Adrenal gland (tissue), 12 donors: ENCODE results near the gene SEPTIN3. TPM values are rescaled to one million over a fixed set of nuclear protein-coding genes. Genes with fewer than 3 reads are reported as not detected.

Experiments
- DNase-seq, 7 donors: peaks; one replicate each; pipeline ENCODE4 v3.0.0-alpha.2; 2019 to 2020
- H3K27ac ChIP-seq, 5 donors: fragments of 200-600 bp; sonication (generic) in 4 of 5; 1 replicate in 3 of 5; 2 replicates in 2 of 5; pipeline versions ENCODE4 v1.5.1 to v1.8.0; 2016 to 2020; ENCODE audit warnings: mild to moderate bottlenecking in 1 of 5
- H3K27me3 ChIP-seq: fragments of 200-600 bp; 2 replicates; pipeline ENCODE4 v1.8.0; 2021
- H3K36me3 ChIP-seq, 2 donors: fragments of 200-600 bp; replicated peaks in 1 of 2; 1 replicate in 1 of 2; 2 replicates in 1 of 2; pipeline versions ENCODE4 v1.5.1 to v1.8.0; 2018 to 2022
- H3K4me1 ChIP-seq, 2 donors: fragments of 200-600 bp; replicated peaks in 1 of 2; 1 replicate in 1 of 2; 2 replicates in 1 of 2; pipeline versions ENCODE4 v1.5.1 to v1.8.0; 2018 to 2021
- H3K4me3 ChIP-seq, 4 donors: fragments of 200-600 bp; sonication (generic) in 3 of 4; one replicate each; pipeline ENCODE4 v1.5.1; 2016 to 2018
- H3K9me3 ChIP-seq, 3 donors: fragments of 200-600 bp; sonication (generic) in 1 of 3; replicated peaks in 1 of 3; 1 replicate in 2 of 3; 2 replicates in 1 of 3; pipeline versions ENCODE4 v1.5.1 to v1.8.0; 2016 to 2021
- POLR2A ChIP-seq, 2 donors: fragments of 450-650 bp; IDR thresholded peaks; one replicate each; pipeline ENCODE4 v1.6.1; 2017; ENCODE audit warnings: antibody characterized with exemption in 2 of 2, mild to moderate bottlenecking in 2 of 2, moderate library complexity in 1 of 2
- WGBS, 4 donors: extraction: QIAGEN DNeasy Blood & Tissue Kit in 2 of 4; methylation state at CpG; one replicate each; pipeline versions ENCODE4 v1.1.5 to v1.1.7; 2013 to 2017; 5-methylcytosine and 5-hydroxymethylcytosine counted together
- intact Hi-C, 2 donors: fragments of 100-400 bp; cut with DNase I; formaldehyde crosslinking; loops; one replicate each; pipeline versions ENCODE4 v1.14.1 to v1.15.0; 2022 to 2023
- polyA plus RNA-seq, 3 donors: library from polyadenylated mRNA; stranded (reverse); fragments of 200-250 nt in 2 of 3; fragments of 350-450 nt in 1 of 3; fragmentation: Illumina TruSeq in 1 of 3; extraction: RNeasy Lipid Tissue Mini Kit (QIAGEN cat#74804) in 1 of 3; gene quantifications; one replicate each; pipeline ENCODE4 v1.2.3, GENCODE V29; 2013 to 2014
- total RNA-seq, 9 donors: library from RNA; depleted of rRNA in 4 of 9; stranded (reverse); fragments of >200 nt in 4 of 9; fragments of 120-200 nt in 1 of 9; fragmentation: NEBNext Ultra II Directional in 1 of 9; extraction: Animal tissue kit (Norgen Biotek cat#: 25700) in 1 of 9; gene quantifications; one replicate each; pipeline versions ENCODE4 v1.1.0 to v1.2.4, GENCODE V29; 2013 to 2023
- TF ChIP-seq, protein P1 (sequence below), 6 experiments: fragments of 450-650 bp in 4 of 6; fragments of 200-600 bp in 2 of 6; sonication (generic) in 1 of 6; IDR thresholded peaks; 1 replicate in 5 of 6; 2 replicates in 1 of 6; pipeline versions ENCODE4 v1.5.1 to v1.8.0; 2016 to 2021; ENCODE audit warnings: antibody characterized with exemption in 6 of 6, mild to moderate bottlenecking in 2 of 6, moderate library complexity in 1 of 6
- donor health status: healthy with polysubstance abuse.
- donor health status: Bipolar disorder and iron deficiency.
- donor health status: DM: yes; HTN: yes; CAD: no.
- donor health status: DM: no; HTN: no; CAD: no.
- donor health status: DM: no; HTN: no; CAD: no.
- donor health status: DM: yes; HTN: yes; CAD: no.

The SEPTIN3 gene
- total and polyA plus RNA-seq, 12 donors = 0.14 to 7.4 (median 2.1) TPM; not detected in 2

DNA sequence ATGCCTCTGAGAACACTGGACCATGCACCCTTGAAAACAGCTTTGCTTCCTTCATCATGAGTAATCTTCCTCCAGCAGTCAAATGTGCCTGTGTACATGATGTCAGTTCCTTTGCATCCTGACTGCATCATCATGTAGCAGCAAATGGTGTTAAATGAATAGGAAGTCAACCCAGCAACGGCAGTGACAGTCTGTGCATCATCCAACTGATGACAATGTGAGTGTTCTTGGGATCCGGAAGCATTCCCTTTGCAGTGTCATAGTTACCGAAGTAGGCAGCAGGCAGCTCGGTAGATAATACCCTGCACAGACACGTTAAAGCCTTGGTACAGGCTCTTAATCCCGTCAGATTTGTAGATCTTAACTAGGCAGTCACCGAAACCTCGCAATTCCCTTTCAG, 31.9 kb downstream of the SEPTIN3 start:
- TF ChIP-seq POLR2A (IDR thresholded peaks at IDR 0.05) = no peak
- TF ChIP-seq, protein P1, sequence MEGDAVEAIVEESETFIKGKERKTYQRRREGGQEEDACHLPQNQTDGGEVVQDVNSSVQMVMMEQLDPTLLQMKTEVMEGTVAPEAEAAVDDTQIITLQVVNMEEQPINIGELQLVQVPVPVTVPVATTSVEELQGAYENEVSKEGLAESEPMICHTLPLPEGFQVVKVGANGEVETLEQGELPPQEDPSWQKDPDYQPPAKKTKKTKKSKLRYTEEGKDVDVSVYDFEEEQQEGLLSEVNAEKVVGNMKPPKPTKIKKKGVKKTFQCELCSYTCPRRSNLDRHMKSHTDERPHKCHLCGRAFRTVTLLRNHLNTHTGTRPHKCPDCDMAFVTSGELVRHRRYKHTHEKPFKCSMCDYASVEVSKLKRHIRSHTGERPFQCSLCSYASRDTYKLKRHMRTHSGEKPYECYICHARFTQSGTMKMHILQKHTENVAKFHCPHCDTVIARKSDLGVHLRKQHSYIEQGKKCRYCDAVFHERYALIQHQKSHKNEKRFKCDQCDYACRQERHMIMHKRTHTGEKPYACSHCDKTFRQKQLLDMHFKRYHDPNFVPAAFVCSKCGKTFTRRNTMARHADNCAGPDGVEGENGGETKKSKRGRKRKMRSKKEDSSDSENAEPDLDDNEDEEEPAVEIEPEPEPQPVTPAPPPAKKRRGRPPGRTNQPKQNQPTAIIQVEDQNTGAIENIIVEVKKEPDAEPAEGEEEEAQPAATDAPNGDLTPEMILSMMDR (IDR thresholded peaks at IDR 0.05) = no peak
- Histone ChIP-seq H3K4me1 (peaks cover 0 to 13% of the 10 kb centered on the region in 2 donors), H3K36me3 (no peaks in the 10 kb centered on the region), H3K9me3 (no peaks in the 10 kb centered on the region), H3K4me3 (no peak overlapping the region), H3K27me3 (no peaks in the 10 kb centered on the region), H3K27ac (no peak overlapping the region)
- DNase-seq = peak in 1 of 7 donors; percentile 39
- WGBS, 4 donors = 70 to 94% (median 75%) methylated on average over 1 to 8 of the region's 8 CpGs
- intact Hi-C loops = no loop called here

- Histone ChIP-seq H3K4me1 (peaks cover 0 to 13% of the 10 kb centered on the region in 2 donors), H3K4me3 (no peak overlapping the region), H3K36me3 (no peaks in the 10 kb centered on the region), H3K9me3 (no peaks in the 10 kb centered on the region), H3K27me3 (no peaks in the 10 kb centered on the region), H3K27ac (no peak overlapping the region)
- TF ChIP-seq, protein P1 (IDR thresholded peaks at IDR 0.05) = no peak
- WGBS, 4 donors = 94 to 97% (median 96%) methylated on average over 7 to 12 of the region's 12 CpGs
- intact Hi-C loops = no loop called here
- peak in 1 of 7 donors; percentile 36 for DNase-seq
Observed at GRCh38 chr22:42001706-42002105, 32.5 kb downstream of the SEPTIN3 start.

- no peak for DNase-seq
- no peak overlapping the region for H3K27ac ChIP-seq
- no peak overlapping the region for H3K4me3 ChIP-seq
- no peaks in the 10 kb centered on the region for H3K27me3 ChIP-seq
- intact Hi-C loops = no loop called here
- 63 to 77% (median 72%) methylated on average over 4 of the region's 4 CpGs for WGBS, 4 donors
- no peaks in the 10 kb centered on the region for H3K4me1 ChIP-seq
- peaks cover 0 to 10% (median 6%) of the 10 kb centered on the region in 3 donors for H3K9me3 ChIP-seq
- TF ChIP-seq, protein P1 (IDR thresholded peaks at IDR 0.05) = no peak
- TF ChIP-seq POLR2A (IDR thresholded peaks at IDR 0.05) = no peak
- no peaks in the 10 kb centered on the region for H3K36me3 ChIP-seq
Observed at GRCh38 chr22:42007922-42008321, 38.7 kb downstream of the SEPTIN3 start.

GRCh38 chr22:42010778-42011177, 41.5 kb downstream of the SEPTIN3 start:
- WGBS, 4 donors = 80 to 93% (median 86%) methylated on average over 7 of the region's 7 CpGs
- no peak for DNase-seq
- Histone ChIP-seq H3K9me3 (peaks cover 0 to 10% (median 6%) of the 10 kb centered on the region in 3 donors), H3K27me3 (no peaks in the 10 kb centered on the region), H3K4me1 (no peaks in the 10 kb centered on the region), H3K27ac (no peak overlapping the region), H3K4me3 (no peak overlapping the region), H3K36me3 (no peaks in the 10 kb centered on the region)
- TF ChIP-seq POLR2A (IDR thresholded peaks at IDR 0.05) = no peak
- TF ChIP-seq, protein P1 (IDR thresholded peaks at IDR 0.05) = no peak
- intact Hi-C loops = no loop called here
